Colonic mucosa (tissue), 4 donors: ENCODE results near the gene MIEF1. TPM values are rescaled to one million over a fixed set of nuclear protein-coding genes. Genes with fewer than 3 reads are reported as not detected.

ENCODE experiments used
- DNase-seq: peaks from one replicate; pipeline ENCODE4 v3.0.0-alpha.2; 2020
- H3K27ac ChIP-seq: fragments of 200-600 bp; one replicate; pipeline ENCODE4 v1.8.0; 2021
- H3K27me3 ChIP-seq: fragments of 200-600 bp; one replicate; pipeline ENCODE4 v1.8.0; 2021
- H3K36me3 ChIP-seq: fragments of 200-600 bp; one replicate; pipeline ENCODE4 v1.8.0; 2021
- H3K4me1 ChIP-seq: fragments of 200-600 bp; one replicate; pipeline ENCODE4 v1.8.0; 2021; ENCODE audit warnings: mild to moderate bottlenecking
- H3K4me3 ChIP-seq: fragments of 200-600 bp; one replicate; pipeline ENCODE4 v1.8.0; 2021
- H3K9ac ChIP-seq, 2 donors: one replicate each; pipeline ENCODE4 v1.7.0; 2013; ENCODE audit warnings: control low read depth in 2 of 2, low read depth in 2 of 2, low read length in 2 of 2
- H3K9me3 ChIP-seq: fragments of 200-600 bp; one replicate; pipeline ENCODE4 v1.8.0; 2021
- CTCF ChIP-seq: fragments of 200-600 bp; IDR thresholded peaks from one replicate; pipeline ENCODE4 v1.8.0; 2022; ENCODE audit warnings: antibody characterized with exemption, mild to moderate bottlenecking
- intact Hi-C: fragments of 100-400 bp; cut with DNase I; formaldehyde crosslinking; loops from one replicate; pipeline ENCODE4 v1.14.1; 2022
- total RNA-seq, 2 donors: library from RNA; stranded (reverse); fragmentation: NEBNext Ultra II Directional in 1 of 2; extraction: Animal tissue kit (Norgen Biotek cat#: 25700) in 1 of 2; gene quantifications; one replicate each; pipeline ENCODE4 v1.2.1, GENCODE V29; 2021
- donor health status: healthy.
- donor health status: DM: no; HTN: no; CAD: no.
- donor health status: DM: no; HTN: no; CAD: no.

Gene MIEF1
- total RNA-seq, 2 donors from 2014 or later = 28.6 to 36.6 TPM

- no peak overlapping the region for H3K4me3 ChIP-seq
- H3K36me3 ChIP-seq = no peaks in the 10 kb centered on the region
- no peaks in the 10 kb centered on the region for H3K27me3 ChIP-seq
- peak overlapping the region; percentile 89 for H3K27ac ChIP-seq
- H3K9me3 ChIP-seq = no peaks in the 10 kb centered on the region
- no peak for TF ChIP-seq CTCF
- intact Hi-C loops = loop anchor here (5.0 to 10.0 kb wide), 3 partner anchors 34 to 352 kb away; partner anchors contain the start of gene RPL3
- H3K9ac ChIP-seq = peak overlapping the region in 1 of 2 donors; percentile 31
- DNase-seq = no peak
- H3K4me1 ChIP-seq = peaks cover 46% of the 10 kb centered on the region
Measured at GRCh38 chr22:39526736-39527171, 24.7 kb downstream of the MIEF1 start.

- no peaks in the 10 kb centered on the region for H3K27me3 ChIP-seq
- H3K9ac ChIP-seq = peak overlapping the region in 1 of 2 donors; percentile 83
- no peaks in the 10 kb centered on the region for H3K9me3 ChIP-seq
- intact Hi-C loops = loop anchor here (5.0 to 10.0 kb wide), 3 partner anchors 35 to 353 kb away; partner anchors contain the start of gene RPL3
- peak; percentile 85 for DNase-seq
- H3K4me1 ChIP-seq = peaks cover 46% of the 10 kb centered on the region
- H3K36me3 ChIP-seq = no peaks in the 10 kb centered on the region
- no peak overlapping the region for H3K4me3 ChIP-seq
- H3K27ac ChIP-seq = peak overlapping the region; percentile 89
- no peak for TF ChIP-seq CTCF
Measured at GRCh38 chr22:39527481-39527961, 25.4 kb downstream of the MIEF1 start.

- Histone ChIP-seq H3K4me1 (peaks cover 45% of the 10 kb centered on the region), H3K27me3 (no peaks in the 10 kb centered on the region), H3K9ac (peak overlapping the region in 1 of 2 donors; percentile 83), H3K4me3 (peak overlapping the region; percentile 23), H3K36me3 (no peaks in the 10 kb centered on the region), H3K9me3 (no peaks in the 10 kb centered on the region), H3K27ac (peak overlapping the region; percentile 89)
- no peak for TF ChIP-seq CTCF
- intact Hi-C loops = loop anchor here (5.0 to 10.0 kb wide), 3 partner anchors 36 to 353 kb away; partner anchors contain the start of gene RPL3
- DNase-seq = no peak
Measured at GRCh38 chr22:39528080-39528661, 26.1 kb downstream of the MIEF1 start.

- intact Hi-C loops = loop anchor here (5.0 to 10.0 kb wide), 3 partner anchors 37 to 354 kb away; partner anchors contain the start of gene RPL3
- no peaks in the 10 kb centered on the region for H3K36me3 ChIP-seq
- H3K4me3 ChIP-seq = peak overlapping the region; percentile 23
- H3K4me1 ChIP-seq = peaks cover 43% of the 10 kb centered on the region
- no peaks in the 10 kb centered on the region for H3K9me3 ChIP-seq
- H3K27ac ChIP-seq = peak overlapping the region; percentile 89
- peak overlapping the region; percentile 15 to 83 for H3K9ac ChIP-seq
- no peaks in the 10 kb centered on the region for H3K27me3 ChIP-seq
- peak; percentile 98 for TF ChIP-seq CTCF
- DNase-seq = peak; percentile 95
Measured at GRCh38 chr22:39528681-39529486, 26.8 kb downstream of the MIEF1 start.

- DNase-seq = peak; percentile 36
- H3K4me3 ChIP-seq = no peak overlapping the region
- H3K27ac ChIP-seq = peak overlapping the region; percentile 89
- H3K27me3 ChIP-seq = no peaks in the 10 kb centered on the region
- peak overlapping the region in 1 of 2 donors; percentile 83 for H3K9ac ChIP-seq
- H3K36me3 ChIP-seq = no peaks in the 10 kb centered on the region
- peaks cover 43% of the 10 kb centered on the region for H3K4me1 ChIP-seq
- no peak for TF ChIP-seq CTCF
- intact Hi-C loops = loop anchor here (5.0 to 10.0 kb wide), 3 partner anchors 37 to 355 kb away; partner anchors contain the start of gene RPL3
- no peaks in the 10 kb centered on the region for H3K9me3 ChIP-seq
Measured at GRCh38 chr22:39529487-39529851, 27.4 kb downstream of the MIEF1 start.
